ENCODE data around the gene EVC2.

DNA sequence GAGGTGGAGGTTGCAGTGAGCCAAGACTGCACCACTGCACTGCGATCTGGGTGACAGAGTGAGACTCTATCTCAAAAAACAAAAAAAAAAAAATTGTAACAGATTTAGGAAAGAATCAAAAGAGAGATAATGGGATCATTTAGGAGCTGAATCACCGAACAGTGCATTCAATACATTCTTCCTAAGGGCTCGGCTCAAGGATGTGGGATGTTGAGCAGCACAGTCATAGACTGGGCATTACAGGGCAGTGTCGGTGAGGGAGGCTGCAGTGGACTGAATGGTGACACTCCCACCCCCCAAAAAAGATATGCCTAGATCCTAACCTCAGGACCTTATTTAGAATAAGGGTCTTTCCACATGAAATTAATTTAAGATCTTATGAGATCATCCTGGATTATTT, 70.0 kb downstream of the EVC2 start:
- TF ChIP-seq, protein P1, sequence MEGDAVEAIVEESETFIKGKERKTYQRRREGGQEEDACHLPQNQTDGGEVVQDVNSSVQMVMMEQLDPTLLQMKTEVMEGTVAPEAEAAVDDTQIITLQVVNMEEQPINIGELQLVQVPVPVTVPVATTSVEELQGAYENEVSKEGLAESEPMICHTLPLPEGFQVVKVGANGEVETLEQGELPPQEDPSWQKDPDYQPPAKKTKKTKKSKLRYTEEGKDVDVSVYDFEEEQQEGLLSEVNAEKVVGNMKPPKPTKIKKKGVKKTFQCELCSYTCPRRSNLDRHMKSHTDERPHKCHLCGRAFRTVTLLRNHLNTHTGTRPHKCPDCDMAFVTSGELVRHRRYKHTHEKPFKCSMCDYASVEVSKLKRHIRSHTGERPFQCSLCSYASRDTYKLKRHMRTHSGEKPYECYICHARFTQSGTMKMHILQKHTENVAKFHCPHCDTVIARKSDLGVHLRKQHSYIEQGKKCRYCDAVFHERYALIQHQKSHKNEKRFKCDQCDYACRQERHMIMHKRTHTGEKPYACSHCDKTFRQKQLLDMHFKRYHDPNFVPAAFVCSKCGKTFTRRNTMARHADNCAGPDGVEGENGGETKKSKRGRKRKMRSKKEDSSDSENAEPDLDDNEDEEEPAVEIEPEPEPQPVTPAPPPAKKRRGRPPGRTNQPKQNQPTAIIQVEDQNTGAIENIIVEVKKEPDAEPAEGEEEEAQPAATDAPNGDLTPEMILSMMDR (IDR thresholded peaks at IDR 0.05): no peak
- TF ChIP-seq ZFX (IDR thresholded peaks at IDR 0.05; ENCODE audit: borderline replicate concordance): no peak

Data from 22Rv1 (cell line).